Measurements from ENCODE around the gene ZNF175. TPM values are rescaled to one million over a fixed set of nuclear protein-coding genes. Genes with fewer than 3 reads are reported as not detected.
A peak's percentile ranks its signal among the peaks of the same experiment; 100 is the strongest.

The ZNF175 gene
- total RNA-seq, 1 donor from 2014 or later: 6.1 TPM

- Histone ChIP-seq H3K9me3 (no peaks in the 10 kb centered on the region), H3K27me3 (no peaks in the 10 kb centered on the region), H3K4me1 (no peaks in the 10 kb centered on the region), H3K27ac (no peak overlapping the region), H3K4me3 (no peak overlapping the region), H3K36me3 (no peaks in the 10 kb centered on the region)
- TF ChIP-seq CTCF (IDR thresholded peaks at IDR 0.05): no peak
- intact Hi-C loops (cut with DNase I): no loop called here
- DNase-seq (ENCODE audit: low spot score in 2 of 2): no peak
Observed at GRCh38 chr19:51529301-51529700, 41.8 kb upstream of the ZNF175 start.

GRCh38 chr19:51530616-51531015 lies 40.5 kb upstream of the ZNF175 start:
- no peak overlapping the region for H3K27ac ChIP-seq
- H3K4me3 ChIP-seq: no peak overlapping the region
- intact Hi-C loops (cut with DNase I): no loop called here
- DNase-seq (ENCODE audit: low spot score in 2 of 2): no peak
- no peak for TF ChIP-seq CTCF (IDR thresholded peaks at IDR 0.05)
- H3K4me1 ChIP-seq: no peaks in the 10 kb centered on the region
- no peaks in the 10 kb centered on the region for H3K36me3 ChIP-seq
- H3K27me3 ChIP-seq: no peaks in the 10 kb centered on the region
- H3K9me3 ChIP-seq: peaks cover 0 to 9% of the 10 kb centered on the region in 2 donors

GRCh38 chr19:51531349-51532315 lies 39.5 kb upstream of the ZNF175 start, which contains the start of gene SIGLEC6:
Gene SIGLEC6 (minus strand): TSS chr19:51531670. CDS start chr19:51531648, 22 bp downstream.
- no peaks in the 10 kb centered on the region for H3K4me1 ChIP-seq
- DNase-seq (ENCODE audit: low spot score in 2 of 2): peak; percentile 44 to 77
- no peaks in the 10 kb centered on the region for H3K27me3 ChIP-seq
- intact Hi-C loops (cut with DNase I): no loop called here
- no peak within 1 kb of the TSS for H3K27ac ChIP-seq
- H3K9me3 ChIP-seq: peaks cover 0 to 15% of the 10 kb centered on the region in 2 donors
- H3K4me3 ChIP-seq: no peak within 1 kb of the TSS
- TF ChIP-seq CTCF (IDR thresholded peaks at IDR 0.05): no peak
- H3K36me3 ChIP-seq: no peaks in the 10 kb centered on the region

GRCh38 chr19:51535535-51535934 lies 35.5 kb upstream of the ZNF175 start:
- Histone ChIP-seq H3K4me3 (no peak overlapping the region), H3K27me3 (no peaks in the 10 kb centered on the region), H3K9me3 (peaks cover 0 to 15% of the 10 kb centered on the region in 2 donors), H3K36me3 (no peaks in the 10 kb centered on the region), H3K4me1 (no peaks in the 10 kb centered on the region), H3K27ac (no peak overlapping the region)
- intact Hi-C loops (cut with DNase I): no loop called here
- no peak for DNase-seq (ENCODE audit: low spot score in 2 of 2)
- no peak for TF ChIP-seq CTCF (IDR thresholded peaks at IDR 0.05)

- no peaks in the 10 kb centered on the region for H3K4me1 ChIP-seq
- no peak for DNase-seq (ENCODE audit: low spot score in 2 of 2)
- no peak overlapping the region for H3K27ac ChIP-seq
- H3K27me3 ChIP-seq: no peaks in the 10 kb centered on the region
- H3K9me3 ChIP-seq: peaks cover 0 to 11% of the 10 kb centered on the region in 2 donors
- no peak for TF ChIP-seq CTCF (IDR thresholded peaks at IDR 0.05)
- no peak overlapping the region for H3K4me3 ChIP-seq
- intact Hi-C loops (cut with DNase I): no loop called here
- no peaks in the 10 kb centered on the region for H3K36me3 ChIP-seq
Observed at GRCh38 chr19:51539821-51540366, 31.2 kb upstream of the ZNF175 start.
